ENCODE data around the gene CARNS1.
"Not testable (repeated sequence)": the region's sequence is repeated elsewhere in the genome, so short reads cannot be mapped to it uniquely, and the experiment has no call there.

DNA sequence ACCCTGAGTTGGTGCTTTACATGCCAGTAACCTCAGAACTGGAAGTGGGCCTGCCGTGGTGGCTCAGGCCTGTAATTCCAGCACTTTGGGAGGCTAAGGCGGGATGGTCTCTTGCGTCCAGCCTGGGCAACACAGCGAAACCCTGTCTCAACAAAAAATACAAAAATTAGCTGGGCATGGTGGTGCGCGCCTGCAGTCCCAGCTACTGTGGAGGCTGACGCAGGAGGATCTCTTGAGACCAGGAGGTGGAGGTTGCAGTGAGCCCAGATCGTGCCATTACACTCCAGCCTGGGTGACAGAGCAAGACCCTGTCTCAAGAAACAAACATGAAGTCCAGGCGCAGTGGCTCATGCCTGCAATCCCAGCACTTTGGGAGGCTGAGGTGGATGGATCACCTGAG, 12.4 kb upstream of the CARNS1 start:
- TF ChIP-seq EZH2 (IDR thresholded peaks at IDR 0.05); POLR2AphosphoS5 (IDR thresholded peaks at IDR 0.05; ENCODE audit: borderline replicate concordance, low read depth, low read length); FOXP2 (optimal IDR thresholded peaks at IDR 0.05; ENCODE audit: control extremely low read depth, extremely low read length, insufficient read depth): not testable (repeated sequence)
